Parathyroid adenoma (tissue), 2 donors: ENCODE data around the gene HSPA1B.

Source experiments
- H2AFZ ChIP-seq: fragments of 300-600 bp; sonication (generic); one replicate; pipeline ENCODE4 v1.7.0; 2017; ENCODE audit warnings: antibody characterized with exemption, mild to moderate bottlenecking
- H3K27ac ChIP-seq: fragments of 300-600 bp; sonication (generic); one replicate; pipeline ENCODE4 v1.7.0; 2017
- H3K27me3 ChIP-seq: fragments of 300-600 bp; sonication (generic); one replicate; pipeline ENCODE4 v1.7.0; 2017; ENCODE audit warnings: low read length; ENCODE audit not compliant: control insufficient read depth, insufficient read depth
- H3K36me3 ChIP-seq: fragments of 300-600 bp; sonication (generic); one replicate; pipeline ENCODE4 v1.7.0; 2017; ENCODE audit warnings: low read length; ENCODE audit not compliant: control insufficient read depth, insufficient read depth
- H3K4me1 ChIP-seq: fragments of 300-600 bp; sonication (generic); one replicate; pipeline ENCODE4 v1.7.0; 2017; ENCODE audit warnings: control low read depth
- H3K4me2 ChIP-seq: fragments of 300-600 bp; sonication (generic); one replicate; pipeline ENCODE4 v1.7.0; 2017; ENCODE audit warnings: low read length
- H3K4me3 ChIP-seq: fragments of 300-600 bp; sonication (generic); one replicate; pipeline ENCODE4 v1.7.0; 2017; ENCODE audit warnings: low read depth, low read length
- H3K79me2 ChIP-seq: fragments of 300-600 bp; sonication (generic); one replicate; pipeline ENCODE4 v1.7.0; 2017; ENCODE audit warnings: control low read depth
- H3K9ac ChIP-seq: fragments of 300-600 bp; sonication (generic); one replicate; pipeline ENCODE4 v1.7.0; 2017; ENCODE audit warnings: mild to moderate bottlenecking
- H3K9me3 ChIP-seq: fragments of 300-600 bp; sonication (generic); one replicate; pipeline ENCODE4 v1.7.0; 2017; ENCODE audit warnings: low read length; ENCODE audit not compliant: control insufficient read depth
- TF ChIP-seq, protein P1 (sequence below): fragments of 300-600 bp; sonication (generic); IDR thresholded peaks from one replicate; pipeline ENCODE4 v1.7.0; 2017; ENCODE audit warnings: antibody characterized with exemption, mild to moderate bottlenecking
- donor health status: primary hyperparathyroidism.

The HSPA1B gene

DNA sequence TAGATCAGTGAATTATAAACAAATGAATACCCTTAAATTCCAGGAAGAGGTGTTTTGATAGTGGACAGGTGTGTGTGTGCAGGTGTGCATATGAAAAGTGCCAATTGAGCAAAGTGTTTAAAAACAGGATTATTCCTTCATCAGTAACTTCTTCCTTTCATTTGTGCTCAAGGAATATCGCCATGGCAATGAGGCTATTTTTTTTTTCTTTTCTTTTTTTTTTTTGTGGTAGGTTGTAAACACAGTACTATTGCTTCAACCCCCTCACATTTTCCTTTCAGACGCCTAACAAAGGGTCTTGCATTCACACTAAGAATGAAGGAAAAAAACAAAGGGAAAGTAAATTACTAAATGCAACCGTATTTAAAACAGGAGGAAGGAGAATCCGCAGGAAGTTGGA, 2.0 kb upstream of the HSPA1B start:
- Histone ChIP-seq H3K27ac (peak overlapping the region; percentile 98), H3K27me3 (no peaks in the 10 kb centered on the region), H3K4me2 (peak overlapping the region; percentile 92), H3K9ac (no peak overlapping the region), H2AFZ (peak overlapping the region; percentile 86), H3K4me1 (peaks cover 23% of the 10 kb centered on the region), H3K9me3 (no peaks in the 10 kb centered on the region), H3K36me3 (no peaks in the 10 kb centered on the region), H3K79me2 (peaks cover 8% of the 10 kb centered on the region), H3K4me3 (peak overlapping the region; percentile 98)
- TF ChIP-seq, protein P1, sequence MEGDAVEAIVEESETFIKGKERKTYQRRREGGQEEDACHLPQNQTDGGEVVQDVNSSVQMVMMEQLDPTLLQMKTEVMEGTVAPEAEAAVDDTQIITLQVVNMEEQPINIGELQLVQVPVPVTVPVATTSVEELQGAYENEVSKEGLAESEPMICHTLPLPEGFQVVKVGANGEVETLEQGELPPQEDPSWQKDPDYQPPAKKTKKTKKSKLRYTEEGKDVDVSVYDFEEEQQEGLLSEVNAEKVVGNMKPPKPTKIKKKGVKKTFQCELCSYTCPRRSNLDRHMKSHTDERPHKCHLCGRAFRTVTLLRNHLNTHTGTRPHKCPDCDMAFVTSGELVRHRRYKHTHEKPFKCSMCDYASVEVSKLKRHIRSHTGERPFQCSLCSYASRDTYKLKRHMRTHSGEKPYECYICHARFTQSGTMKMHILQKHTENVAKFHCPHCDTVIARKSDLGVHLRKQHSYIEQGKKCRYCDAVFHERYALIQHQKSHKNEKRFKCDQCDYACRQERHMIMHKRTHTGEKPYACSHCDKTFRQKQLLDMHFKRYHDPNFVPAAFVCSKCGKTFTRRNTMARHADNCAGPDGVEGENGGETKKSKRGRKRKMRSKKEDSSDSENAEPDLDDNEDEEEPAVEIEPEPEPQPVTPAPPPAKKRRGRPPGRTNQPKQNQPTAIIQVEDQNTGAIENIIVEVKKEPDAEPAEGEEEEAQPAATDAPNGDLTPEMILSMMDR: no peak

DNA sequence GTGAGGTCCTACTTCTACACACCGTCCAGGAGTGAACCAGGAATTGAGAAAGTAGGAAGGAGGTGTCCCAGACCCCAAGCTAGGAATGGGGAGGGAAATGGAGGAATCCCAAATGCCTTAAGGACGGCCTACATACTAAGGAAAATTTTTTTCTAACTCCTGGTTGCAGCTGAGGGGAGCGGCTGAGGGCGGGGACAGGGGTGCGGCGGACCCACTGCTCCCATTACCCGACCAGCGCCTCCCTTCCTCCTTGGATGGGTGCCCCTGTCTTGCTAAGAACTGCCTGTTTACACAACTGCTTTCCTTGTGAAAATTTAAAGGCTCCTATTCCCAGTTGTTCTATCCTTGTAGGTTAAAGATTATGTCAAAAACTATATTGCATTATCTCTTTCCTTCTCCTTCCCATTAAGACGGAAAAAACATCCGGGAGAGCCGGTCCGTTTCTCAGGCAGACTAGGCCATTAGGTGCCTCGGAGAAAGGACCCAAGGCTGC, 699 bp upstream of the HSPA1B start:
- TF ChIP-seq, protein P1: no peak
- H3K27me3 ChIP-seq: no peaks in the 10 kb centered on the region
- peak overlapping the region; percentile 98 for H3K27ac ChIP-seq
- peak overlapping the region; percentile 92 for H3K4me2 ChIP-seq
- peaks cover 21% of the 10 kb centered on the region for H3K79me2 ChIP-seq
- H3K9ac ChIP-seq: peak overlapping the region; percentile 34
- peaks cover 25% of the 10 kb centered on the region for H3K4me1 ChIP-seq
- no peaks in the 10 kb centered on the region for H3K9me3 ChIP-seq
- H2AFZ ChIP-seq: peak overlapping the region; percentile 86
- peak overlapping the region; percentile 98 for H3K4me3 ChIP-seq
- no peaks in the 10 kb centered on the region for H3K36me3 ChIP-seq

DNA sequence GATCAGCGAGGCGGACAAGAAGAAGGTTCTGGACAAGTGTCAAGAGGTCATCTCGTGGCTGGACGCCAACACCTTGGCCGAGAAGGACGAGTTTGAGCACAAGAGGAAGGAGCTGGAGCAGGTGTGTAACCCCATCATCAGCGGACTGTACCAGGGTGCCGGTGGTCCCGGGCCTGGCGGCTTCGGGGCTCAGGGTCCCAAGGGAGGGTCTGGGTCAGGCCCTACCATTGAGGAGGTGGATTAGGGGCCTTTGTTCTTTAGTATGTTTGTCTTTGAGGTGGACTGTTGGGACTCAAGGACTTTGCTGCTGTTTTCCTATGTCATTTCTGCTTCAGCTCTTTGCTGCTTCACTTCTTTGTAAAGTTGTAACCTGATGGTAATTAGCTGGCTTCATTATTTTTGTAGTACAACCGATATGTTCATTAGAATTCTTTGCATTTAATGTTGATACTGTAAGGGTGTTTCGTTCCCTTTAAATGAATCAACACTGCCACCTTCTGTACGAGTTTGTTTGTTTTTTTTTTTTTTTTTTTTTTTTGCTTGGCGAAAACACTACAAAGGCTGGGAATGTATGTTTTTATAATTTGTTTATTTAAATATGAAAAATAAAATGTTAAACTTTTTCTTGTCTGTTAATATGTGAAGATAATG, 2.2 kb downstream of the HSPA1B start:
- Histone ChIP-seq H3K4me2 (peak overlapping the region; percentile 97), H3K9ac (peak overlapping the region; percentile 87), H2AFZ (no peak overlapping the region), H3K79me2 (peaks cover 39% of the 10 kb centered on the region), H3K36me3 (no peaks in the 10 kb centered on the region), H3K9me3 (no peaks in the 10 kb centered on the region), H3K4me1 (peaks cover 21% of the 10 kb centered on the region), H3K27me3 (no peaks in the 10 kb centered on the region), H3K4me3 (peak overlapping the region; percentile 90), H3K27ac (peak overlapping the region; percentile 80)
- TF ChIP-seq, protein P1: peak; percentile 43

DNA sequence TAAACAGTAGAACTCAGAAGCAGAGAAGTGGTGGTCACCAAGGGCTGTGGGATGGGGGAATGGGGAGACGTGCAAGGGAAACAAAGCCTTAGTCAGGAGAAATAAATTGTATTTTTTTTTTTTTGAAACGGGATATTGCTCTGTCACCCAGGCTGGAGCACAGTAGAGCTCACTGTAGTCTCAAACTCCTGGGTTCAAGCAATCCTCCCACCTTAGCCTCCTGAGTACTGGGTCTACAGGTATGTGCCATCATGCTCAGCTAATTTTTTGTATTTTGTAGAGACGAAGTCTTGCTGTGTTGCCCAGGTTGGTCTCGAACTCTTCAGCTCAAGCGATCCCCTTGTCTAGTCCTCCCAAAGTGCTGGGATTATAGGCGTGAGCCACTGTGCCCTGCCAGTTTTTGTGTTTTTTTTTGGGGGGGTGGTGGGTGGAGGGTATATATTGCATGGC, 3.4 kb downstream of the HSPA1B start:
- Histone ChIP-seq H3K27ac (peak overlapping the region; percentile 80), H3K36me3 (no peaks in the 10 kb centered on the region), H3K79me2 (peaks cover 40% of the 10 kb centered on the region)

More for the DNA sequence above, 3.4 kb downstream of the HSPA1B start:
- Histone ChIP-seq H3K4me2 (peak overlapping the region; percentile 97), H3K9me3 (no peaks in the 10 kb centered on the region), H3K9ac (no peak overlapping the region), H3K27me3 (no peaks in the 10 kb centered on the region), H3K4me1 (peaks cover 15% of the 10 kb centered on the region), H3K4me3 (peak overlapping the region; percentile 90), H2AFZ (no peak overlapping the region)
- TF ChIP-seq, protein P1: no peak
